ENCODE data around the gene RANBP17. TPM values are rescaled to one million over a fixed set of nuclear protein-coding genes. Genes with fewer than 3 reads are reported as not detected.

The RANBP17 gene
- total RNA-seq, 1 donor from 2014 or later: 12.3 TPM

DNA sequence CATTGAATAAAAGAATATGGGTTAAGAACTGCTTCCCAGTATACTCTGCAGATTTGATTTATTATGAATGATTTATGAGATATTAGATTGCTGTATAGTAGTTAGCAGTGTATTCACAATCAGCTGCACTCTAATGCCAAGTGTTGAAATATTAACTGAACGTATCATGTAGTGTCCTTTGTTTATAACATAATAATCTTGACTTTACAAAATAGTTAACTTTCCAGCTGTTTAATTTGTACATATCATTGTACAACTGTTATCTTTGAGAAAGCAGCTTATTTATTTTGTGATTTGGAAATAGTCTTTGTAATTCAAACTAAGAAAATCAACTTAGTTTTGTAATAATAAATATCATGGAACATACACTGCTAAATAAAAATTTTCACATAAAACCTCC lies 219.5 kb downstream of the RANBP17 start:
- H3K27ac ChIP-seq: no peak overlapping the region
- ATAC-seq (no peak), DNase-seq (no peak)
- no peaks in the 10 kb centered on the region for H3K27me3 ChIP-seq (ENCODE audit: low read depth)
- no peaks in the 10 kb centered on the region for H3K36me3 ChIP-seq
- H3K4me3 ChIP-seq: no peak overlapping the region
- intact Hi-C loops (cut with DNase I): no loop called here
- TF ChIP-seq, protein P1, sequence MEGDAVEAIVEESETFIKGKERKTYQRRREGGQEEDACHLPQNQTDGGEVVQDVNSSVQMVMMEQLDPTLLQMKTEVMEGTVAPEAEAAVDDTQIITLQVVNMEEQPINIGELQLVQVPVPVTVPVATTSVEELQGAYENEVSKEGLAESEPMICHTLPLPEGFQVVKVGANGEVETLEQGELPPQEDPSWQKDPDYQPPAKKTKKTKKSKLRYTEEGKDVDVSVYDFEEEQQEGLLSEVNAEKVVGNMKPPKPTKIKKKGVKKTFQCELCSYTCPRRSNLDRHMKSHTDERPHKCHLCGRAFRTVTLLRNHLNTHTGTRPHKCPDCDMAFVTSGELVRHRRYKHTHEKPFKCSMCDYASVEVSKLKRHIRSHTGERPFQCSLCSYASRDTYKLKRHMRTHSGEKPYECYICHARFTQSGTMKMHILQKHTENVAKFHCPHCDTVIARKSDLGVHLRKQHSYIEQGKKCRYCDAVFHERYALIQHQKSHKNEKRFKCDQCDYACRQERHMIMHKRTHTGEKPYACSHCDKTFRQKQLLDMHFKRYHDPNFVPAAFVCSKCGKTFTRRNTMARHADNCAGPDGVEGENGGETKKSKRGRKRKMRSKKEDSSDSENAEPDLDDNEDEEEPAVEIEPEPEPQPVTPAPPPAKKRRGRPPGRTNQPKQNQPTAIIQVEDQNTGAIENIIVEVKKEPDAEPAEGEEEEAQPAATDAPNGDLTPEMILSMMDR (IDR thresholded peaks at IDR 0.05): no peak
- H3K9me3 ChIP-seq: no peaks in the 10 kb centered on the region
- H3K4me1 ChIP-seq: no peaks in the 10 kb centered on the region

DNA sequence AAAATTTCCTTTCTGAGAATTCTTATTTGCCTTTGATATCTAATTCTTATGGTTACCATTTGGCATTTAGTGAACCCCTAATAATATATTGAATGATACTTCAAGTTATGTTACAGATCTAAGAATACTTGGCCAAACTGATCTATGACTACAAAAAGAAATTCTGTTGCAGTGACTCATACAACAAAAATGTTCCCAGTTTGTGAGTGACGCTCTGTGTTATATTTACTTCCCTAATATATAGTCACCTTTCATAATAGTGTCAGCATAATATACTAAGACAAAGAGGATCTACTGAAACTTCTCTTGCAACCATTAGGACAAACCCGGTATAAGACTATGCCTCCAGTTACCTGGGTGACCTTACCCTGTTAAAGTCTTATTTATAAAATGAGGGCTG lies 230.4 kb downstream of the RANBP17 start:
- H3K27ac ChIP-seq: no peak overlapping the region
- ATAC-seq (no peak), DNase-seq (no peak)
- H3K4me1 ChIP-seq: no peaks in the 10 kb centered on the region
- H3K27me3 ChIP-seq (ENCODE audit: low read depth): no peaks in the 10 kb centered on the region
- H3K36me3 ChIP-seq: no peaks in the 10 kb centered on the region
- H3K9me3 ChIP-seq: no peaks in the 10 kb centered on the region
- H3K4me3 ChIP-seq: no peak overlapping the region
- TF ChIP-seq, protein P1 (IDR thresholded peaks at IDR 0.05): no peak
- intact Hi-C loops (cut with DNase I): no loop called here

DNA sequence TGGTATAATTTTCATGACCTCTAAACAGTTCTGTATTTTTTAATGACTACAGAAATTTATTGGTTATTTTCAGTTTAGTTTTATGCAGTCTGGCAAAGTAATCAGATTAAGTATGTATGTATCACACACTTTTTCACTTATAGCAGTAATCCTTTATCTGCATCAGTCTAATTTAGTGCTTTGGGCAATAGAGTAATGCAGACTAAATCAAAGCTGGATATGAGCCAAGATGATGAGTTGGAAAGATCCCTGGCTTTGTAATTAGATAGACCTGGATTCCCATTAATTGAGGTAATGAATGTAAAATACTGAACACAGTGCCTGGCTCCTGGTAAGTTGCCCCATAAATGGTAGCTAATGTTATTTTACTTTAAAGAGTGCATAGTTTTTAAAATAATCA lies 231.8 kb downstream of the RANBP17 start:
- Histone ChIP-seq H3K9me3 (peaks cover under 1% of the 10 kb centered on the region), H3K27me3 (ENCODE audit: low read depth) (no peaks in the 10 kb centered on the region), H3K4me1 (no peaks in the 10 kb centered on the region), H3K27ac (no peak overlapping the region), H3K4me3 (no peak overlapping the region), H3K36me3 (no peaks in the 10 kb centered on the region)
- ATAC-seq (no peak), DNase-seq (no peak)
- intact Hi-C loops (cut with DNase I): no loop called here
- TF ChIP-seq, protein P1 (IDR thresholded peaks at IDR 0.05): no peak

DNA sequence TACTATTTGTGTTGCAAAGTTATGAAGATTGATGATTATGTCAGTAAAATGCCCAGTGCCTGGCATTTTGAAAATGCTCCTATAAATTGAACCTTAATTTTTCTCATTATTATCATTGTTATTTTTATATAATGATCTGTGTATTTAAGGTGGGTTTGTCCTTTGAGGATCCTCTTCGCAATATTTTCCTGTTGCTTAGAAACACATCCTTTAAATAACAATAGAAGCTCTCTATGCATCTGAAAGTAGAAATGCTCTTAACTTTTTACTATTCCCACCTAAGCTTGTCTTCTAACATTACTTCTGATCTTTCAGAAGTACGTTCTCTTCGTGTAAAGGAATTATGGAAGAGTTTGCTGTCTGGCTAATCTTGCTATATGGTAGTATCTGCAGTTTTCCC lies 232.5 kb downstream of the RANBP17 start:
- ATAC-seq (no peak), DNase-seq (no peak)
- TF ChIP-seq, protein P1 (IDR thresholded peaks at IDR 0.05): no peak
- peaks cover 3% of the 10 kb centered on the region for H3K9me3 ChIP-seq
- no peaks in the 10 kb centered on the region for H3K27me3 ChIP-seq (ENCODE audit: low read depth)
- intact Hi-C loops (cut with DNase I): no loop called here
- no peak overlapping the region for H3K27ac ChIP-seq
- no peaks in the 10 kb centered on the region for H3K4me1 ChIP-seq
- no peak overlapping the region for H3K4me3 ChIP-seq
- no peaks in the 10 kb centered on the region for H3K36me3 ChIP-seq

DNA sequence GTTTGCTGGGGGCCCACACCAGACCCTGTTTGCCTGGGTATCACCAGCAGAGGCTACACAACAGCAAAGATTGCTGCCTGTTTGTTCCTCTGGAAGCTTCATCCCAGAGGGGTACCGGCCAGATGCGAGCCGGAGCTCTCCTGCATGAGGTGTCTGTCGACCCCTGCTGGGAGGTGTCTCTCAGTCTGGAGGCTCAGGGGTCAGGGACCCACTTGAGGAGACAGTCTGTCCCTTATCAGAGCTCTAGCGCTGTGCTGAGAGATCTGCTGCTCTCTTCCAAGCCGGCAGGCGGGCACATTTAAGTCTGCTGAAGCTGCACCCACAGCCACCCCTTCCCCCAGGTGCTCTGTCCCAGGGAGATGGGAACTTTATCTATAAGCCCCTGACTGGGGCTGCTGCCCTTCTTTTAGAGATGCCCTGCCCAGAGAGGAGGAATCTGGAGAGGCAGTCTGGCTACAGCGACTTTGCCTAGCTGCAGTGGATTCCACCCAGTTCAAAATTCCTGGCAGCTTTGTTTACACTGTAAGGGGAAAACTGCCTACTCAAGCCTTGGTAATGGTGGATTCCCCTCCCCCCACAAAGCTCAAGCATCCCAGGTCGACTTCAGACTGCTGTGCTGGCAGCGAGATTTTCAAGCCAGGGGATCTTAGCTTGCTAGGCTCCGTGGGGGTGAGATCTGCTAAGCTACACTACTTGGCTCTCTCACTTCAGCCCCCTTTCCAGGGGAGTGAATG lies 241.2 kb downstream of the RANBP17 start:
- TF ChIP-seq, protein P1 (IDR thresholded peaks at IDR 0.05): no peak
- no peak for DNase-seq
- no peak for ATAC-seq
- H3K9me3 ChIP-seq: peaks cover 3% of the 10 kb centered on the region
- intact Hi-C loops (cut with DNase I): no loop called here
- no peaks in the 10 kb centered on the region for H3K36me3 ChIP-seq
- H3K4me3 ChIP-seq: no peak overlapping the region
- no peaks in the 10 kb centered on the region for H3K27me3 ChIP-seq (ENCODE audit: low read depth)
- H3K27ac ChIP-seq: no peak overlapping the region
- no peaks in the 10 kb centered on the region for H3K4me1 ChIP-seq

All from lower lobe of right lung (tissue), 2 donors.